Measurements from ENCODE around the gene QSOX1. TPM values are rescaled to one million over a fixed set of nuclear protein-coding genes. Genes with fewer than 3 reads are reported as not detected.

Gene QSOX1
- total and polyA plus RNA-seq, 9 of the 15 experiments (the other 6 are each of a cell fraction or from before 2014, with no cell fraction given): 4.0 to 53.1 (median 15.0) TPM

DNA sequence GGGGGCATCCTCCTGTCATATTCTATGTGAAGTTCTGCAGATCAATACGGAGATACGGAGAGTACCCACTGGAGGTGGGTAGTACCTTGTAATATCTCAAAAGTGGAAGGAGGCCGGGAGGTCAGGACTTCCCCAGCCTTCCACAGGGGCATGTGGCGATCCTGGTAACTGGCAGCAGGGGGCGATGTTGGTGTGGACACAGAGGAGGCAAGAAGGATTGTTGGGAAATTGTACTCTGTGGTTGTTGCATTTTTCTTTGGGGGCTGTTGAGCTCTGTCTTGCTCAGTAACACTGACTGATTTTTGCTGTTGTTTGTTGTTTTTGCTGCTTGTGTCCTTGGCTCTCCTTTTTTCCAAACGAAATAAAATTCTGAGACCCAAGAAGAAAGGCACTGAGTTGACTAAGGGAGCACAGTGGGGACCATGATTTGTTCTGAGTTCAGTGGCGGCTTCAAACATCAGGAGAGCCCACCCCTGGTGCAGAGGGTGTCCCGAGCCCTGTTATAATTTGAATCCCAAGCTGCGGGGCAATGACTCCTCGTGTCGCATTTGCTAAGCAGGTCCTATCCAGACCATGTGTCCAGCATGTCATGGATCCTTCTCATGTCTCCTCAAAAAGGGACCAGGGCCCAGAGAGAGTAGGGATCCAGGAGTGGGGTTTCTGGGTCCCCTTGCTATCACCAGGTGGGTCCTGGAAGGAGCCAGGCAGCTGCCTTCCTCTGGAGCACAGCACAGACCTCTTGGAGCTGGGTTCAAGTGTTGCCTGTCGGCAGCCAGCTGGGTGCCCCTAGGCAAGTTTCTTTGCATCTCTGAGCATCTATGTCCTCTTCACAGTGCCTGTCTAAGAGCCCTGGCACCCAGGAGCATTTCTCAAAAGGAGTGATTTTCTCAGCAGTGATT is 98.2 kb downstream of the QSOX1 start (continued):
- TF ChIP-seq SP2 (IDR thresholded peaks at IDR 0.05; ENCODE audit: extremely low read depth, low read depth, low read length, poor library complexity, severe bottlenecking): no peak
- TF ChIP-seq KLF16 (IDR thresholded peaks at IDR 0.05): 0 out of 2 replicates have a peak, but pooled peaks have one; percentile 36
- no peak for TF ChIP-seq ZNF121 (CRISPR knock-in tag; conservative IDR thresholded peaks at IDR 0.05)
- TF ChIP-seq, protein P1, sequence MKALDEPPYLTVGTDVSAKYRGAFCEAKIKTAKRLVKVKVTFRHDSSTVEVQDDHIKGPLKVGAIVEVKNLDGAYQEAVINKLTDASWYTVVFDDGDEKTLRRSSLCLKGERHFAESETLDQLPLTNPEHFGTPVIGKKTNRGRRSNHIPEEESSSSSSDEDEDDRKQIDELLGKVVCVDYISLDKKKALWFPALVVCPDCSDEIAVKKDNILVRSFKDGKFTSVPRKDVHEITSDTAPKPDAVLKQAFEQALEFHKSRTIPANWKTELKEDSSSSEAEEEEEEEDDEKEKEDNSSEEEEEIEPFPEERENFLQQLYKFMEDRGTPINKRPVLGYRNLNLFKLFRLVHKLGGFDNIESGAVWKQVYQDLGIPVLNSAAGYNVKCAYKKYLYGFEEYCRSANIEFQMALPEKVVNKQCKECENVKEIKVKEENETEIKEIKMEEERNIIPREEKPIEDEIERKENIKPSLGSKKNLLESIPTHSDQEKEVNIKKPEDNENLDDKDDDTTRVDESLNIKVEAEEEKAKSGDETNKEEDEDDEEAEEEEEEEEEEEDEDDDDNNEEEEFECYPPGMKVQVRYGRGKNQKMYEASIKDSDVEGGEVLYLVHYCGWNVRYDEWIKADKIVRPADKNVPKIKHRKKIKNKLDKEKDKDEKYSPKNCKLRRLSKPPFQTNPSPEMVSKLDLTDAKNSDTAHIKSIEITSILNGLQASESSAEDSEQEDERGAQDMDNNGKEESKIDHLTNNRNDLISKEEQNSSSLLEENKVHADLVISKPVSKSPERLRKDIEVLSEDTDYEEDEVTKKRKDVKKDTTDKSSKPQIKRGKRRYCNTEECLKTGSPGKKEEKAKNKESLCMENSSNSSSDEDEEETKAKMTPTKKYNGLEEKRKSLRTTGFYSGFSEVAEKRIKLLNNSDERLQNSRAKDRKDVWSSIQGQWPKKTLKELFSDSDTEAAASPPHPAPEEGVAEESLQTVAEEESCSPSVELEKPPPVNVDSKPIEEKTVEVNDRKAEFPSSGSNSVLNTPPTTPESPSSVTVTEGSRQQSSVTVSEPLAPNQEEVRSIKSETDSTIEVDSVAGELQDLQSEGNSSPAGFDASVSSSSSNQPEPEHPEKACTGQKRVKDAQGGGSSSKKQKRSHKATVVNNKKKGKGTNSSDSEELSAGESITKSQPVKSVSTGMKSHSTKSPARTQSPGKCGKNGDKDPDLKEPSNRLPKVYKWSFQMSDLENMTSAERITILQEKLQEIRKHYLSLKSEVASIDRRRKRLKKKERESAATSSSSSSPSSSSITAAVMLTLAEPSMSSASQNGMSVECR (CRISPR knock-in tag; IDR thresholded peaks at IDR 0.05): no peak
- TF ChIP-seq ESRRA (IDR thresholded peaks at IDR 0.05; ENCODE audit: borderline replicate concordance, low read depth): 0 out of 2 replicates have a peak, but pooled peaks have one; percentile 27
- peak; percentile 96 for TF ChIP-seq SMC3 (conservative IDR thresholded peaks at IDR 0.05; ENCODE audit: insufficient read depth, low read depth, low read length)
- TF ChIP-seq, protein P2, sequence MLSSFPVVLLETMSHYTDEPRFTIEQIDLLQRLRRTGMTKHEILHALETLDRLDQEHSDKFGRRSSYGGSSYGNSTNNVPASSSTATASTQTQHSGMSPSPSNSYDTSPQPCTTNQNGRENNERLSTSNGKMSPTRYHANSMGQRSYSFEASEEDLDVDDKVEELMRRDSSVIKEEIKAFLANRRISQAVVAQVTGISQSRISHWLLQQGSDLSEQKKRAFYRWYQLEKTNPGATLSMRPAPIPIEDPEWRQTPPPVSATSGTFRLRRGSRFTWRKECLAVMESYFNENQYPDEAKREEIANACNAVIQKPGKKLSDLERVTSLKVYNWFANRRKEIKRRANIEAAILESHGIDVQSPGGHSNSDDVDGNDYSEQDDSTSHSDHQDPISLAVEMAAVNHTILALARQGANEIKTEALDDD (IDR thresholded peaks at IDR 0.05): no peak
- TF ChIP-seq, protein P3, sequence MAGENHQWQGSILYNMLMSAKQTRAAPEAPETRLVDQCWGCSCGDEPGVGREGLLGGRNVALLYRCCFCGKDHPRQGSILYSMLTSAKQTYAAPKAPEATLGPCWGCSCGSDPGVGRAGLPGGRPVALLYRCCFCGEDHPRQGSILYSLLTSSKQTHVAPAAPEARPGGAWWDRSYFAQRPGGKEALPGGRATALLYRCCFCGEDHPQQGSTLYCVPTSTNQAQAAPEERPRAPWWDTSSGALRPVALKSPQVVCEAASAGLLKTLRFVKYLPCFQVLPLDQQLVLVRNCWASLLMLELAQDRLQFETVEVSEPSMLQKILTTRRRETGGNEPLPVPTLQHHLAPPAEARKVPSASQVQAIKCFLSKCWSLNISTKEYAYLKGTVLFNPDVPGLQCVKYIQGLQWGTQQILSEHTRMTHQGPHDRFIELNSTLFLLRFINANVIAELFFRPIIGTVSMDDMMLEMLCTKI (IDR thresholded peaks at IDR 0.05; ENCODE audit: partially characterized antibody): no peak
- TF ChIP-seq RB1 (IDR thresholded peaks at IDR 0.05; ENCODE audit: low read depth): peak; percentile 16; the same call in 1 of the 2 replicates
- TF ChIP-seq, protein P4, sequence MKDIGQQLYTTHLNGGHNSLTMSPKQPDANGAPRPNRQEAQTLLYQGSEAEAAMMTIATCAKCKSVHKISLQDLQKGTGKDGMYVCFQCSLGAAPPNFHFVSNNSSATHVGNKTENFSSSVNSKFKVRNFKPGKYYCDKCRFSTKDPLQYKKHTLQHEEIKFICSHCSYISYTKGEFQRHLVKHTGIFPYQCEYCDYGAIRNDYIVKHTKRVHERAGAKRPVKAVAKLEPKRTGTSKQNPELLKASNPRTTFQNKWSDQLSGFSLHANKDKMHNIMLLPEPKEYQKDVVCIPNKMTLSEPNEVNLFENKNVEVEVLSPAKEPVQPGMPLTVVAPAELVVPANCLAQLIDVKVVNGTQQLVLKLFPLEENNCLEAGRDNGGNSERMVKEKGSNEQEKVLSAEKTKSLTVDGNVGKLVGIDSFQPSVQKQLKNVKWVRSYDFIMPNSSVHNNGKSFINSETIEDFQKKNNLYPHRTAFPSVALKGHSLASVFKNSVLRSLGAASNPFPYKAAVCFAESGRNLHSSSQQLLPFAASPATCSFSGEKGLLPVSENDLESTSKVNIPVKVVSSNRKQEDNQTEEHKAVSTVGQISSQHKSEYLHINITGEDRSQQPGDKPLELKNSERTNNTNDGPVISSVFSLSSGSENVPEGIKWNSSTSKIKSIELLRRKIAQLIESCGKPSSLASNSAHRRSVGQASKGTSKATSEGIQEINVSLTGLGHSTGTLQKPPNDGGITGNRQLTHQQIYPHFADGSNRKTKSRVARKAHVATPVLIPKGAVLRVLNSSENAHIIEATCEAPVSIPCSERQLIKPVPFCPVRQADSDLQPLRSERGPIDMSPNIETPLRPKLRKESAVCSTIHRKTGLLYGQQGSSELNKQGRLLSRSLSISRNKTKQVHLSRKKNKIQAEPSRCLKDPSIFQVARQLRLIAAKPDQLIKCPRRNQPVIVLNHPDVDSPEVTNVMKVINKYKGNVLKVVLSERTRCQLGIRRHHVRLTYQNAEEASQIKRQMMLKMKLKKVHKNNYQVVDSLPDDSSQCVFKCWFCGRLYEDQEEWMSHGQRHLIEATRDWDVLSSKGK (CRISPR knock-in tag; IDR thresholded peaks at IDR 0.05): no peak
- TF ChIP-seq ARID2 (IDR thresholded peaks at IDR 0.05): peak; percentile 92
- 0 out of 2 replicates have a peak, but pooled peaks have one; percentile 5 for TF ChIP-seq TAL1 (IDR thresholded peaks at IDR 0.05)

Data from K562 (cell line).